HAP-1 (cell line): ENCODE results near the gene RNPS1.

Experiments used
- DNase-seq, 2 experiments: peaks; one replicate each; pipeline ENCODE4 v3.0.0-alpha.2; 2016 to 2020; ENCODE audit warnings: low spot score in 2 of 2
- H3K27me3 ChIP-seq: fragments of 250-450 bp; sonication (Bioruptor Pico); 2 replicates; pipeline ENCODE4 v1.5.1; 2020; ENCODE audit warnings: low read depth, mild to moderate bottlenecking, moderate library complexity
- H3K36me3 ChIP-seq: fragments of 250-450 bp; sonication (Bioruptor Pico); replicated peaks from 2 replicates; pipeline ENCODE4 v1.5.1; 2020; ENCODE audit warnings: mild to moderate bottlenecking
- H3K4me1 ChIP-seq: fragments of 250-450 bp; sonication (Bioruptor Pico); 2 replicates; pipeline ENCODE4 v1.5.1; 2020; ENCODE audit warnings: mild to moderate bottlenecking
- H3K4me3 ChIP-seq: fragments of 250-450 bp; sonication (Bioruptor Pico); 2 replicates; pipeline ENCODE4 v1.5.1; 2020; ENCODE audit warnings: mild to moderate bottlenecking, moderate library complexity
- H3K9me3 ChIP-seq: fragments of 250-450 bp; sonication (Bioruptor Pico); 2 replicates; pipeline ENCODE4 v1.5.1; 2020; ENCODE audit warnings: mild to moderate bottlenecking, moderate library complexity
- in situ Hi-C: fragments of 300-500 bp; cut with MboI; formaldehyde crosslinking; loops from 3 replicates; pipeline ENCODE4 v1.14.3; 2020; ENCODE audit warnings: low sequenced_read_pairs, inconsistent platforms, mixed read lengths

Gene RNPS1

GRCh38 chr16:2212362-2213324 lies 55.3 kb downstream of the RNPS1 start:
- DNase-seq = peak in 1 of 2 experiments; percentile 47
- peak overlapping the region; percentile 50 for H3K4me3 ChIP-seq
- no peaks in the 10 kb centered on the region for H3K27me3 ChIP-seq
- peaks cover 22% of the 10 kb centered on the region for H3K4me1 ChIP-seq
- in situ Hi-C loops = no loop called here
- no peaks in the 10 kb centered on the region for H3K9me3 ChIP-seq
- H3K36me3 ChIP-seq = peaks cover 28% of the 10 kb centered on the region

- H3K9me3 ChIP-seq = no peaks in the 10 kb centered on the region
- peaks cover 35% of the 10 kb centered on the region for H3K36me3 ChIP-seq
- no peak for DNase-seq
- in situ Hi-C loops = no loop called here
- H3K4me1 ChIP-seq = peaks cover 22% of the 10 kb centered on the region
- H3K27me3 ChIP-seq = no peaks in the 10 kb centered on the region
- no peak overlapping the region for H3K4me3 ChIP-seq
Observed at GRCh38 chr16:2211923-2212347, 56.0 kb downstream of the RNPS1 start.

GRCh38 chr16:2210386-2211365 lies 57.2 kb downstream of the RNPS1 start, which contains the start of gene BRICD5:
TSS of gene BRICD5 (minus strand) at chr16:2210863. CDS start at chr16:2210833, 30 bp downstream.
- Histone ChIP-seq H3K36me3 (peaks cover 38% of the 10 kb centered on the region), H3K4me3 (no peak within 1 kb of the TSS), H3K4me1 (peaks cover 21% of the 10 kb centered on the region), H3K9me3 (no peaks in the 10 kb centered on the region), H3K27me3 (no peaks in the 10 kb centered on the region)
- in situ Hi-C loops = no loop called here
- DNase-seq = no peak

- Histone ChIP-seq H3K4me3 (no peak overlapping the region), H3K9me3 (no peaks in the 10 kb centered on the region), H3K27me3 (no peaks in the 10 kb centered on the region), H3K4me1 (peaks cover 15% of the 10 kb centered on the region), H3K36me3 (peaks cover 42% of the 10 kb centered on the region)
- no peak for DNase-seq
- in situ Hi-C loops = no loop called here
Observed at GRCh38 chr16:2210009-2210332, 58.0 kb downstream of the RNPS1 start.

- Histone ChIP-seq H3K4me1 (peaks cover 18% of the 10 kb centered on the region), H3K27me3 (no peaks in the 10 kb centered on the region), H3K4me3 (no peak overlapping the region), H3K36me3 (peaks cover 42% of the 10 kb centered on the region), H3K9me3 (no peaks in the 10 kb centered on the region)
- DNase-seq = no peak
- in situ Hi-C loops = no loop called here
Observed at GRCh38 chr16:2209258-2210008, 58.5 kb downstream of the RNPS1 start.

- DNase-seq = no peak
- H3K36me3 ChIP-seq = peaks cover 42% of the 10 kb centered on the region
- H3K27me3 ChIP-seq = no peaks in the 10 kb centered on the region
- H3K9me3 ChIP-seq = no peaks in the 10 kb centered on the region
- in situ Hi-C loops = no loop called here
- H3K4me1 ChIP-seq = peaks cover 19% of the 10 kb centered on the region
- H3K4me3 ChIP-seq = no peak overlapping the region
Observed at GRCh38 chr16:2208772-2209171, 59.2 kb downstream of the RNPS1 start.

- peaks cover 42% of the 10 kb centered on the region for H3K36me3 ChIP-seq
- peaks cover 19% of the 10 kb centered on the region for H3K4me1 ChIP-seq
- no peak for DNase-seq
- H3K9me3 ChIP-seq = no peaks in the 10 kb centered on the region
- no peak overlapping the region for H3K4me3 ChIP-seq
- H3K27me3 ChIP-seq = no peaks in the 10 kb centered on the region
- in situ Hi-C loops = no loop called here
Observed at GRCh38 chr16:2208308-2208707, 59.6 kb downstream of the RNPS1 start.

- in situ Hi-C loops = no loop called here
- Histone ChIP-seq H3K36me3 (peaks cover 42% of the 10 kb centered on the region), H3K27me3 (no peaks in the 10 kb centered on the region), H3K4me1 (peaks cover 17% of the 10 kb centered on the region), H3K9me3 (no peaks in the 10 kb centered on the region), H3K4me3 (no peak overlapping the region)
- DNase-seq = no peak
Observed at GRCh38 chr16:2207872-2208271, 60.1 kb downstream of the RNPS1 start.

- Histone ChIP-seq H3K4me1 (peaks cover 8% of the 10 kb centered on the region), H3K4me3 (no peak overlapping the region; the same call in 1 of the 2 replicates), H3K9me3 (no peaks in the 10 kb centered on the region), H3K36me3 (peaks cover 36% of the 10 kb centered on the region), H3K27me3 (no peaks in the 10 kb centered on the region)
- no peak for DNase-seq
- in situ Hi-C loops = no loop called here
Observed at GRCh38 chr16:2206780-2207433, 61.0 kb downstream of the RNPS1 start.

GRCh38 chr16:2206420-2206779 lies 61.5 kb downstream of the RNPS1 start:
- Histone ChIP-seq H3K4me3 (peak overlapping the region; percentile 100), H3K27me3 (no peaks in the 10 kb centered on the region), H3K4me1 (peaks cover 8% of the 10 kb centered on the region), H3K9me3 (no peaks in the 10 kb centered on the region), H3K36me3 (peaks cover 36% of the 10 kb centered on the region)
- in situ Hi-C loops = no loop called here
- DNase-seq = no peak

- in situ Hi-C loops = no loop called here
- no peaks in the 10 kb centered on the region for H3K27me3 ChIP-seq
- peaks cover 36% of the 10 kb centered on the region for H3K36me3 ChIP-seq
- peaks cover 8% of the 10 kb centered on the region for H3K4me1 ChIP-seq
- peak overlapping the region; percentile 100 for H3K4me3 ChIP-seq
- no peak for DNase-seq
- H3K9me3 ChIP-seq = no peaks in the 10 kb centered on the region
Observed at GRCh38 chr16:2205967-2206313, 62.0 kb downstream of the RNPS1 start.

GRCh38 chr16:2205104-2205966 lies 62.6 kb downstream of the RNPS1 start, which contains the start of gene MLST8:
TSS of gene MLST8 (plus strand) at chr16:2205454. CDS start at chr16:2206086, 632 bp downstream.
- peak; percentile 72 to 82 for DNase-seq
- peaks cover 36% of the 10 kb centered on the region for H3K36me3 ChIP-seq
- no peaks in the 10 kb centered on the region for H3K9me3 ChIP-seq
- in situ Hi-C loops = no loop called here
- H3K4me1 ChIP-seq = peaks cover 8% of the 10 kb centered on the region
- H3K4me3 ChIP-seq = peak within 1 kb of the TSS; percentile 100
- H3K27me3 ChIP-seq = no peaks in the 10 kb centered on the region
